ENCODE results near the gene TBC1D22A.

TBC1D22A gene

DNA sequence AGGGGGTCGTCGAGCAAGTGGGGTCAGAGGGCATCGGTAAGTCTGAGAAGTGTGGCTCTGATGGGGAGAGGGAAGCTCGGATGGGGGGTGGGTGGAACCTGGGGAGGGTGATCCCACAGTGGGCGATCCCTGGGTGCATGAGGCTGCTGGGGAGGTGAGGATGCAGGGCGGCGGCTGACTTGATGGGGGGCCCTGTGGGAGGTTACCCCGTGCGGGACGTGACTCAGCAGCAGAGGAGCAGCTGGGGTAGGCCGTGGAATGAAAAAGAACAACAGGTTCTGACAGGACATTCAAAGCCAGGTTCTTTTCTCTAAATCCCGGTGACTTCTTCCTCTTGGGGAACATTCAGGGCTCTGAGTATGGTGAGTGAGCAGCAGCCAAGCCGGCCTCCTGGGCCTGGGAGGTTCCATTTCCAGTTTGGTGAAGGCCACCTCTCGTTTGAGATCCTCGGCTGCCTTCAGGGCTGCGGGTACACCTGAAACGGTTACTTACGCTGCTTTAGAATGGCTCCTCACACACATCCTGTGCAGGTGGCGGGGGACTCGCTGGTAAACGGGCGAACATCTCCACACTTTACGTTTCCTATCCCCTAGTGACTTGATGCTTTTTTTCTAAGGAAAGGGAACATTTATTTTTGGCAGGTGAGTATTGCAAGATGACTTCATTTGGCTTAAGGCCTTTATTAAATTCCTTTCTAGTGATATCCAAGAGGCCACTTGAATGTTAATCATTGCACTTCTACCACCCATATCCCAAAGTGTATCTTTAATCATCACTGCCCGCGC, 278.2 kb downstream of the TBC1D22A start:
- H3K27ac ChIP-seq = no peak overlapping the region
- no peak overlapping the region for H3K4me3 ChIP-seq
- no peaks in the 10 kb centered on the region for H3K4me1 ChIP-seq
- TF ChIP-seq, protein P1, sequence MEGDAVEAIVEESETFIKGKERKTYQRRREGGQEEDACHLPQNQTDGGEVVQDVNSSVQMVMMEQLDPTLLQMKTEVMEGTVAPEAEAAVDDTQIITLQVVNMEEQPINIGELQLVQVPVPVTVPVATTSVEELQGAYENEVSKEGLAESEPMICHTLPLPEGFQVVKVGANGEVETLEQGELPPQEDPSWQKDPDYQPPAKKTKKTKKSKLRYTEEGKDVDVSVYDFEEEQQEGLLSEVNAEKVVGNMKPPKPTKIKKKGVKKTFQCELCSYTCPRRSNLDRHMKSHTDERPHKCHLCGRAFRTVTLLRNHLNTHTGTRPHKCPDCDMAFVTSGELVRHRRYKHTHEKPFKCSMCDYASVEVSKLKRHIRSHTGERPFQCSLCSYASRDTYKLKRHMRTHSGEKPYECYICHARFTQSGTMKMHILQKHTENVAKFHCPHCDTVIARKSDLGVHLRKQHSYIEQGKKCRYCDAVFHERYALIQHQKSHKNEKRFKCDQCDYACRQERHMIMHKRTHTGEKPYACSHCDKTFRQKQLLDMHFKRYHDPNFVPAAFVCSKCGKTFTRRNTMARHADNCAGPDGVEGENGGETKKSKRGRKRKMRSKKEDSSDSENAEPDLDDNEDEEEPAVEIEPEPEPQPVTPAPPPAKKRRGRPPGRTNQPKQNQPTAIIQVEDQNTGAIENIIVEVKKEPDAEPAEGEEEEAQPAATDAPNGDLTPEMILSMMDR (IDR thresholded peaks at IDR 0.05) = no peak
- no peaks in the 10 kb centered on the region for H3K27me3 ChIP-seq
- no peaks in the 10 kb centered on the region for H3K9me3 ChIP-seq
- intact Hi-C loops (cut with DNase I; ENCODE audit: low total_unique reads) = no loop called here
- peak in 1 of 2 donors; percentile 57 for DNase-seq
- peaks cover 0 to 14% (median 5%) of the 10 kb centered on the region in 3 donors for H3K36me3 ChIP-seq

DNA sequence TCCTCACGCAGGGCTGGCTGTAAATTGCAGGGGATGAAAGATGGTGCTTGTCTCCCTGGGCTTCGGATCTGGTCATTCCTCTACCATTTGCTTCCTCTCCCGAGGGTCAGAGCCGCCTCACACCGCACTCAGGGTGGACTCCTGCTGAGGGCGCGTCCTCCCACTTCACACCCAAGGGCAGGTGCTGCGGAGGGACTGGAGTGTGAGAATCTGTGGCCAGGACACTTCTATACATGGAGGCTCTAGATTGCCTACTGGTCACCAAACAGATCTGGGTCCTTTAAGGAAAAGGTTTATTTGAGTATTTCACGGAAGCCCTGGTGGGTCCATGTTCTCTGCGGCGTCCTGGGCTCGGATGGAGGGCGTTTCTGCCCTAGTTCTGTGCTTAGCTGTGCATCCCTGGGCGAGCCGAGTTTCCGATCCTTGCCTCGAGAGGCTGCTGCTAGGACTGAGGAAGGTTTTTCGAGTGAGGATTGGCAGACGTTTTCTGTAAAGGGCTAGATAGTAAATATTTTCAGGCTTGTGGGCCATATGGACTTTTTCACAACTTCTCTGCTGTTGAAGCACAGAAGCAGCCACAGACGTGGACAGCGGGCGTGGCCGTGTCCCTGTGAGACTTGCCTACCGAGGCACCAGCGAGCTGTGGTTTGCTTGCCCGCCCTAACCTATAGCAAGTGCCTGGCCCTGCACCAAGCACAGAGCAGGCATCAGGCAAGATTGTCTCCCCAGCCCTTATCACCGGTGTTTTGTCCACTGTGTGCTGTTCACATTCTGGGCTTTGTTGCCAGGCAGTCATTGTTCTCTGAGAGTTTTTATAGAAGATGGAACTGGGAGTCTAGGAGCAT, 279.0 kb downstream of the TBC1D22A start:
- no peaks in the 10 kb centered on the region for H3K9me3 ChIP-seq

DNA sequence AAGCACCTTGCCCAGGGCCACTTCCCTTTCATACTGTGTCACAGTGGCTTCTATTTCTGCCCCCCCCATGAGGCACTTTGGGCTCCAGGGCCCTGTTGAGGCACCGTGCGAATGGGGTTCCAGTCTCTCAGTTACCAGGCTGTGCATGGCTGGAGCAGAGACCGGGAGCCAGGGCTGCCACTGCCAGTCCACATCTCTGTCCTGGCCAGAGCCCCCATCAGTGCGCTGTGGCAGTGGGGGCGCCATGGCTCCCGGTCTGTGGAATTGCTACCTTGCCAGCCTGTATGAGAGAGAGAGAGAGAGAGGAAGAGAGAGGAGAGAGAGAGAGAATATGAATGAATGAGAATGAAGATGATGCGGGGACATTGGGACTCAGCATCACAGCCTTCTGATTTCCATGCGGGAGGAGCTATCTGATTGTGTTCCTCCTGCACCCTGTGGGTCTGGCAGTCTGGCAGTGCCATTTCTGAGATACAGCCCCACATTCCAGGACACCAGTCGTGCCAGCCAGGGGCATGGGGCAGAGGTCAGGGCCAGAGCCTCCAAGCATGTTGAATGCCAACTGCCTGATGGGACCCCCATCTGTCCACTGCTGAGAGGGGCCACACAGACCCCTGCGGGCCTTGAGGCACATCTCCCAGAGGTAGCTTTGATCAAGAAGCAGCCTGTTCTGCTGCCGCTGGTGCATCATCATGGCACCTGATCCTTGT, 279.8 kb downstream of the TBC1D22A start:
- DNase-seq = peak in 1 of 2 donors; percentile 54
- intact Hi-C loops (cut with DNase I; ENCODE audit: low total_unique reads) = no loop called here
- Histone ChIP-seq H3K9me3 (no peaks in the 10 kb centered on the region), H3K27me3 (no peaks in the 10 kb centered on the region), H3K27ac (no peak overlapping the region), H3K4me3 (no peak overlapping the region), H3K4me1 (no peaks in the 10 kb centered on the region), H3K36me3 (peaks cover 0 to 8% (median 2%) of the 10 kb centered on the region in 3 donors)
- TF ChIP-seq, protein P1 (IDR thresholded peaks at IDR 0.05) = no peak

More for the DNA sequence above, 279.0 kb downstream of the TBC1D22A start:
- H3K4me3 ChIP-seq = no peak overlapping the region
- H3K27ac ChIP-seq = no peak overlapping the region
- H3K4me1 ChIP-seq = no peaks in the 10 kb centered on the region
- TF ChIP-seq, protein P1 (IDR thresholded peaks at IDR 0.05) = no peak
- DNase-seq = peak in 1 of 2 donors; percentile 48
- peaks cover 0 to 14% (median 5%) of the 10 kb centered on the region in 3 donors for H3K36me3 ChIP-seq
- no peaks in the 10 kb centered on the region for H3K27me3 ChIP-seq
- intact Hi-C loops (cut with DNase I; ENCODE audit: low total_unique reads) = no loop called here

DNA sequence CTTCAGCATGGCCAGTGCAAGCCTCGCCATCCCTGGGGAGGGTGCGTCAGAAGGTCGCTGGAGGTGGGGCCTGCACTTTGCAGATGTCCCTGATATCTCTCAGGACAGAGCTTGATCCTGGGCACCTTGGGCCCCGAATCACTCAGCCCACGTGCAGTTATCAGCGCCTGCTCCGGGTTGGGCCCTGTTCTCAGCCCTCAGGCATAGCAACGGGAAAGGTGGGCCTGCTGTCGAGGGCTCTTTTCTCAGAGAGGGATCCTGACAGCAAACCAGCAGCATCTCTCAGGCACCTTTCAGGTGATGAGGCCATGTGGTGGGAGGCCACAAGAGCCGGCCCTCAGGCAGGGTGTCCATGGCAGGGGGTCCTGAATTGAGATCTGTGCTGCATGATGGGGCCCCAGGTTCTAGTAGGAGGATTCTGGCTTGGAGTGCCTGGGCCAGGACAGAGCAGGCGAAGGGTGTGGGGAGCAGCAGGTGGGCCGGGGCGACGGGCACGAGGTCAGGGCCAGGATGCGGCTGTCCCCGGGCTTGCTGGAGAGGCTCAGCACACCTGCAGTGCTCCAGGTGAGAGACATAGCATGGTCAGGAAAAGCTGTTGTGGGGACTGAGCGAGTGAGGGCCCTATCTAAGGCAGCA, 280.5 kb downstream of the TBC1D22A start:
- peak in 1 of 2 donors; percentile 52 for DNase-seq
- Histone ChIP-seq H3K4me1 (no peaks in the 10 kb centered on the region), H3K4me3 (no peak overlapping the region), H3K9me3 (no peaks in the 10 kb centered on the region), H3K27me3 (no peaks in the 10 kb centered on the region), H3K27ac (no peak overlapping the region), H3K36me3 (peaks cover 0 to under 1% (median 0%) of the 10 kb centered on the region in 3 donors)
- TF ChIP-seq, protein P1 (IDR thresholded peaks at IDR 0.05) = no peak
- intact Hi-C loops (cut with DNase I; ENCODE audit: low total_unique reads) = no loop called here
